HG02981 (cell line): ENCODE measurements around the gene MEAF6.

Source experiments
- ATAC-seq: cut with Tn5 transposase; IDR thresholded peaks from one replicate; pipeline ENCODE4 v1.9.1; 2021; ENCODE audit warnings: mild to moderate bottlenecking, moderate library complexity; ENCODE audit not compliant: unreplicated experiment

MEAF6 gene

DNA sequence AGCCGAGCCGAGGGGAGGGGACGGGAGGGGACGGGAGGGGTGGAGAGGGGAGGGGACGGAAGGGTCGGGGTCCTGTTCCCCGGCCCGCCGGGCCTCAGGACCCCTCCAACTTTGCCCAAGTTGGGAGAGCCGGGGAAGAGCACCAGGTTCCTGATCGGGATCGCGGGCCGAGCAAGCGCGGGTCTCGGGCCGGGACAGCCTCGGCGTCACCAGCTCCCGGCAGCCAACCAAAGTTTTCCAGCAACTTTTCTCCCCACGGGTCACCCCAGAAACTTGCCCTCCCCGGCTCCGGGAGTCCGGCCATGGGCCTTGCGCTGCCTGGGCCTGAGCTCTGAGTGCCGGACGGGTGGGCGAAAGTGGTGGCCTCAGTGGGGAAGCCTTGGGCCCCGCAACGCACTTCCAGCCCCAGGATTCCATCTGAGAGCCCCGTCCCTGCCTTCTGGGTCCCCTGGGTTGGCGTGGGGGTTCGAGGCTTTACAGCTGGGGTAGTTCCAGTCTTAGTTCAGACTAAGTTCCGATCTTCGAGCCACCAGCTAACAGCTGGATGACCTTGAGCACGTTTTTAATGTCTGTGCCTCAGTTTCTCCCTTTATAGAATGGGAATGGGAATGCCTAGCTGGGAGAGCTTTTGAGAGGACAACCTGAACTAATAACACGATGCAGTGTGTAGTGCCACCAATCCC, 39.7 kb downstream of the MEAF6 start:
- ATAC-seq, result no peak

DNA sequence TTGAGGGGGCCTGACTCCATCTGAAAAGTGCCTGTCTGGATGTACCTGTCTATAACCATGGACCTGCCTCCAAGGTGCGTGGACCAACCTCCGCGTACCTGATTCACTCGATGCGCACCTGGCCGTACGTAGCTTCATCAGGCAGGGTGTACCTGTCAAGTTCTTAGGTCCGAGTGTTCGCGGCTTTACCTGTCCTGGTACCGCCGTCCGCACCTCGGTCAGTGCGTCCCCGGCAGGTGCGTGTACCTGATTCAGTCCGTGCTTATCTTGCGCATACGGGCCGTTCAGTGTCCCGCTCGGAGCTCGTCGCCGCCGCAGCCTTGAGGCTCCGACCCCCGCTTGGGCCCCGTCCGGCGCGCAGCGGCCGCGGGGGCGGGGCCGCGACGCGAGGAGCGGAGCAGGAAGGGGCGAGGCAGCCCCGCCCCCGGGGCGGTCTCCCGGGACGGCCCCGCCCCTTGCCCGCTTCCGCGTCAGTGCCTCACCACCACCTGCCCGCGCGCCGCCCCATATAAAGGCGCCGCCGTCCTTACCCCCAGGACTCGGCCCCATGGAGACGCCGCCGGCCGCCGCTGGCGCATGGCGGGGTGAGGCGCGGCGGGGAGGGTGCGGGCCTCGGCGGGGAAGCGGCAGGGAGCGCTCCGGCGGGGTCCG, 40.4 kb downstream of the MEAF6 start, which contains the start of gene ZC3H12A:
ZC3H12A (plus strand) TSS at position 535 of the 651 bp plus-strand sequence. CDS start 917 bp downstream, outside the sequence.
- ATAC-seq, result peak; percentile 49

DNA sequence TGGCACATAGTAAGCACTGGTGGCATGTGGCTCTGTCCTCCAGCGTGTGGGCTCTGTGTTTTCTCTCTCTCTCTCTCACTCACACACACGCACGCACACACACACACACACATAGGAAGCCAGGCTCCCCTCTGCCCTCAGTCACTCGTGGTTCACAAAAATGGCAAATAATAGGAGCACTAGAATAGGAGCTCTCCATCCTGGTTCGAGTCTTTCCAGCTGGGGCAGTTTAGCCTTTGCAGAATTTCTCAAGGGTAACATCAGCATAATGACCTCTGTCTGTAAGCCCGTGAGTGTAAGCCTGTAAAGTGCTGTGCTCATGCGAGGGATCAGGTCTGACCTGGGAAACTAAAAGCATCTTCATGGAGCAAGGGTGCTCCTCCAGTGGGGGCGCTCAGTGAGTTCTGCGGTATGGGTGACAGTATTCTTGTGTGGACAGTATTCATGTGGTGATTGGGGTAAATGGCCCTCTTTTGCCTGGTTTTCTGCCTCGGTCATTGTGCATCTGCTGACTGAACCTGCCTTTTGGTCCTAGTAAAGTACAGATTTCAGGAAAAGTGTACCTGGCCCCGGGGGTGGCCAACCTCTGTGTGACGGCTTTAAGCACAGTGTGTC, 41.0 kb downstream of the MEAF6 start:
- ATAC-seq, result no peak

DNA sequence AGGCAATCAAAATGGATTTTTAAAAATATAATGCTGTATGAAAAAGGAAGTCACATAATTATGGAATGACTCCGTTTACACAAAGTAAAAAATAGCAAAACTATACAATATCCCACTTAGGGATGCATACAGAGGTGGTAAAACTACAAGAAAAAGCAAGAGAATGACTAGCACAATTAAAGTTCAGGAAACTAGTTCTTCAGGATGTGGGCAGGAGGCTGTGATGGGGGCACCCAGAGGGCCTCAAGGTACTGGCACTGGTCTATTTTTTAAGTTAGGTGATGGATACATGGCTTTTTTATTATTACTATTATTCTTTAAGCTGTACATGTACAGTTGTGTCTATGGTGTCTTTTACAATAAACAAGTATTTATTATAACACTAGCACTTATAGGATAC, 41.6 kb downstream of the MEAF6 start:
- ATAC-seq, result no peak

DNA sequence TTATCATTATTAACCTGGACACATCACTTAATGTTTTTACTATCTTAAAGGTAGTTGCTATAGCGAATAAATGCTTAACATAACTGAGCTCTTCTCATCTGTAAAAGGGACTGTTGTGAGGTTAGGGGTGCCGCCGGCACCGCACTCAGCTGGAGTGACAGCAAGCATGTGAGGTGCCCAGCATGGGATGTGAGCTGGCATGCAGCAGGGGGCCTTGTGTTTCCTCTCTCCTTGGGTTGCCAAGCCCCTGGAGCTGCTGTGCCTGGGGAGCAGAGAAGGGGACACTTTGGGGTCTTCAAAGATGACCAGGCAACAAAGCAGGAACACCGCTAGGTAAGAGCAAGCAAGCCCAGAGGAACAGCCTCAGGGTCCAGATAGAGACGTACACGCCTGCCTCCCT, 42.3 kb downstream of the MEAF6 start:
- no peak for ATAC-seq

DNA sequence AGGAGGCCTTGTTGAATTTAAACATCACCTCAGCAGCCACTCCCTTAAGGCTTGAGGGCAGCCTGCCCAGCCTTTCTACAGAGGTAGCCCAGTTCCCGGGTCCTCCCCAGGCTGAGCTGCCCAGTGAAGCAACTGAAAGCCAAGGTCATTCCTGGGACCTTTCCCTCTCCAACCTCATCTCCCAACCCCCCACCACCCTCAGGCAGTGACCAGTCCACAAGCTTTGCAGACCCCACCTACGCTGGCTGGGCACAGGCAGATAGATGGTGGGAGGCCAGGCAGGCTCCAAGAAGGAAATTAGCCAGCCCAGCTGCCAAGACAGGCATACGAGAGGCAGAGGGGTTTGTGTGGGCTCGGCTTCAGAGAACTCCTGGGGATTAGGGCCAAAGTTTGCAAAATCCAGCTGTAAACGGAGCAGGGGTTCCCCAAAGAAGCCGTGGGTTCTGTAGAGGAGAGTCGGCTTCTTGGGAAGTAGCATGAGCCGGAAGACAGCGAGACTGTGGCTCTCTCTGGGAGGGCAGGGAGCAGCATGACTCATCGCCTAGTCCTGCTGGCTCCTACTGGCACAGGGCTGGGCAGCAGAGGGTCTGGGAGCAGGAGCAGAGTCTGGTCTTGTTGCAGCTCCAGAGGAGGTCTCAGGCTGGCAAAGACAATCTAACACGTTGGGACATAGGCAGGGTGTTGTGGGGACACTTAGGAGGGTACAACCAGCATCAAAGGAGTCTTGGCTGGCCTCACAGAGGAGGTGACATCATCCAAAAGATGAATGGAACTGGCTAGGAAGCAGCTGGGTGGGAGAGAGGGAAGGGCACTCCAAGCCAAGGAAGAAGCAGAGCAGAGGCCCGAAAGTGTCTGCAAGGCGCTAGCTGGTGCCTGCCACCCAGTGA, 43.0 kb downstream of the MEAF6 start:
- no peak for ATAC-seq

DNA sequence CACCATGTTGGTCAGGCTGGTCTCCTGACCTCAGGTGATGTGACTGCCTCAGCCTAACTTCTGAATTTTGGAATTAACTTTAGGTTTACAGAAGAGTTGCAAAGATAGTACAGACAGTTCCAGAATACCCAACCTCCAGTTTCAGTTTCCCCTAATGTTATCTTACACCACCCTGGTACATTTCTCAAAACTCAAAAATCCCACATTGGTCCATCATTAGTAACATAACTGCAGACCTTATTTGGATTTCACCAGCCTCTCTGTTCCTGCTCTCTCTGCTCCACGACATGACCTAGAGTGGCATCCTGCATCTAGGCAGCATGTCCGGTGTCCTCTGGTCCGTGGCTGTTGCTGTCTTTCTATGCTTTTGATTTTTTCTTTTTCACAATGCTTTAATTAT, 45.2 kb downstream of the MEAF6 start:
- no peak for ATAC-seq

DNA sequence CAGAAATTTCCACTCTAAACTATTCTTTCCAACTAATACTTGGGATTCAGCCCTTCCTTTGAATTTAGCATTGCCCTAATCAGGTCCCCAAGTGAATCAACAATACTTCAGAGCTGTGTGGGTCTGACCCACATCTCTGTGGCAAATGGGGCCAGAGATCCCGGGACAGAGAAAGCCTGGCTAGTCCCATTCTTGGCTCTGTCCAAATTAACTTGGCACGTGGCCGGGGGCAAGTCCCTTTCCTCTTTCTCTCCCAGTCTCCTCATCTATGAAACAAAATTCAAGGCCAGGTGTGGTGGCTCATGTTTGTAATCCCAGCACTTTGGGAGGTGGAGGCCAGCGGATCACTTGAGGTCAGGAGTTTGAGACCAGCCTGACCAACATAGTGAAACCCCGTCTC, 46.5 kb downstream of the MEAF6 start:
- no peak for ATAC-seq

DNA sequence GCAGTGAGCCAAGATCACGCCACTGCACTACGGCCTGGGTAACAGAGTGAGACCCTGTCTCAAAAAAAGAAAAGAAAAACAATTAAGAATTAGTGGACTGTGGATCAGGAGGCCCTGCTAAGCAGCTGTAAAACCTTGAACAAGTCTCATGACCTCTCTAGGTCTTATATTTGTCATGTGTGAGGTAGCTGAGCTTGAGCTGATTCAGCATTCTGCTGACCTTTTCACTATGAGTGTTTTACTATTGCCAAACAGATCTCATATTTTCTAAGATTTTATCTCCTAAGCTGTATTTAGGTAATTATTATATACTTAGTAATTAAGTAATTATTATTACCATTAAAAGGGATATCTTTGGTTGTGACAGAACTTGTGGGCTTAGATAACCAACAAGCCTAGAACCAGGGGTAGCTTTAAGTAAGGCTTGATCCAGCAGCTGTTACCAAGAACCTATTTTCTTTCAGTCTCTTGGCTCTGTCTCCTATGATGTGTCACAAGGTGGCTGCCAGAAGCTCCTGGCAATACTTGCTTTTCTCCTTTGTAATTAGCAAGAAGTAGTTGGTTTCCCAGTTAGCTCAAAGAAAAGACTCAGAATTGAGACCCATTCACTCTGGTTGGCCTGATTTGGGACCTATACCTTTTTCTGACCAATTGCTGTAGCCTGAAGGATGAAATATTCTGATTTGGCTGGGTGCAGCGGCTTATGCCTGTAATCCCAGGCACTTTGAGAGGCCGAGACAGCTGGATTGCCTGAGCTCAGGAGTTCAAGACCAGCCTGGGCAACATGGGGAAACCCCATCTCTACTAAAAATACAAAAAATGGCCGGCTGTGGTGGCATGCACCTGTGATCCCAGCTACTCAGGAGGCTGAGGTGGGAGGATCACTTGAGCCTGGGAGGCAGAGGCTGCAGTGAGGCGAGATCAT, 48.7 kb downstream of the MEAF6 start:
- ATAC-seq, result no peak

DNA sequence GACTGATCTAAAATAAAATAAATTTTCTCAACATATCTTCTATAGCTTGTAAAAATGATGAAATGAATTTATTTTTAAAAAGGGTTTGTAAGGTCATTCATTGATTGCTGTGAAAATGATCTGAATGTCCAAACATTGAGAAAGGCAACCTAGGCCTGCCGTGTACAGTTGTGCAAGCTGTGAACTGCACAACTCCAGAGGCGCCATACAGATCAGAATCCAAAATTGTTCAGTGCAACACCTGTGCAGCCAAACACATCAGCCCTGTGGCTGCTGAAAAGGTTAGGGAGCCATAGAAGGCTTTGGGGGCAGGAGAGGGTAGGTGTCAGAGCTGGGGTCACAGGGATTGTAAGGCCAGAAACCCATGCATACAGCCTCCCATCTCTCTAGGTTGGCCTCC, 50.1 kb downstream of the MEAF6 start:
- ATAC-seq, result no peak

DNA sequence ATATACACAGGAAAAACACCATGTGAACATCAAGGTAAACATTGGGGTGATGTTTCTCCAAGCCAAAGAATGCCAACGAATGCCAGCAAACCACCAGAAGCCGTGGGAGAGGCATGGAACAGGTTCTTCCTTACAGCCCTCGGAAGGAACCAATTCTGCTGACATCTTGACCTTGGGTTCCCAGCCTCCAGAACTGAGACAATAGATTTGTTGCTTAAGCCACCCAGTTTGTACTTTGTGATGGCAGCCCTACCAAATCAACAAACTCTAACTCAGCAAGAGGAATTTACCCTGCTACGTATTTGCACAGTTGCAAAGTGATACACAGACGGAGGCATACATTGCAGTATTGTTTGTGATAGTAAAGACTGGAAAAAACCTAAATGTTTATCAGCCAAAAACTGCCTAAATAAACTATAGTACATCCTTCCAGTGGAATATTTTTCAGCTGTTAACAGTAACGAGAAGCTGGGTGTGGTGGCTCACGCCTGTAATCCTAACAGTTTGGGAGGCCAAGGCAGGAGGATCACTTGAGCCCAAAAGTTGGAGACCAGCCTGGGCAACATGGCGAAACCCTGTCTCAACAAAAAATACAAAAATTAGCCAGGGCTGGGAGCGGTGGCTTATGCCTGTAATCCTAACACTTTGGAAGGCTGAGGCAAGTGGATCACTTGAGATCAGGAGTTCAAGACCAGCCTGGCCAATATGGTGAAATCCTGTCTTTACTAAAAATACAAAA, 52.7 kb downstream of the MEAF6 start:
- ATAC-seq, result no peak

DNA sequence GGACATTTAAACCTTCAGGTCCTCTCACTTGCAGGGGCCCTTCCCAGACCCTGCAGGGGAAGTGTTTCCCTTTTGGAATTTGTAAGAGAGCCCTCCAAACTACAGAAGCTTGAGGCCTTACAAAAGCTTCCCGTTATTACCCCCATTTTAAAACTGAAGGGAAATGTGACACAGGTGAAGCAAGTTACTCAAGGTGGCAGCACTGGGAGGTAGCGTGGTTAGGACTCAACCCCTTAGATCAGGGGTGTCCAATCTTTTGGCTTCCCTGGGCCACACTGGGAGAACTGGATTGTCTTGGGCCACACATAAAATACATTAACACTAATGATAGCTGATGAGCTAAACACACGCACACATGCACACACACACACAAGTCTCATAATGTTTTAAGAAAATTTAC, 56.0 kb downstream of the MEAF6 start:
- ATAC-seq, result no peak

DNA sequence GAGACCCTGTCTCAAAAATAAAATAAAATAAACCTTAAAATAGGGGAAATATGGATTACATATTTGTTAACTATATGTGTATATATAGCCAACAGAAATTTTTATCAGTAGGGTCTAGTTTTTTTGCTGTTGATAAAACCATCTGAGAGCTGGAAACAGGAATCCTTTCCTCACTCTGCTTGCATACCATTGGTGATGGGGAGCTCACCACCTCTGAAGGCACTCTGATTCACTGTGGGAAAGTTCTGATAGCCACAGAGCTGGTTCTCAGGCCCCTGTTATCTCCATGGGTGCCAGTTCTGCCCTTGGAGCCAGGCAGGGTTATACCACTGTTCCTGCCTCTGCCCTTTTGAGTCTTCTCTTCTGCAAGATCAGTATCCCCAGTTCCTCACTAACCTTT, 58.0 kb downstream of the MEAF6 start:
- no peak for ATAC-seq

DNA sequence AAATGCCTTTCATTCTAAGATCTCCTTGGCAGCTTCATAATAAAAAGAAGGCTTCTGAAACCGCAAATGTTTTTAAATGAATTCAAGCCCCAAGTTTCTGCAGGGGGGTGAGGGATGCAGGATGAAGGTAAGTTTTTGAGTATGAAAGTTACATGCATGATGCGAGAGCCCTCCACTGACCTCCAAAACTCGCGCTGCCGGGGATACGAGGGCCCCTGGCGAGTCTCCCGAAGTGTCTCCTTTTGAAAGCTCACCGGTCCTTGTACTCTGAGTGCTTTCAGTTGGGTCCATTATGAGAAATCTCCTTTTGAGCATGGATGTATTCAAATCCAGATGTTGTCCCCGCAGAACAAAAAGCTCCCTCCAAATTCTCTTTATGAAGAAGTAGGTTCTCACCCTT, 59.0 kb downstream of the MEAF6 start:
- ATAC-seq, result no peak

DNA sequence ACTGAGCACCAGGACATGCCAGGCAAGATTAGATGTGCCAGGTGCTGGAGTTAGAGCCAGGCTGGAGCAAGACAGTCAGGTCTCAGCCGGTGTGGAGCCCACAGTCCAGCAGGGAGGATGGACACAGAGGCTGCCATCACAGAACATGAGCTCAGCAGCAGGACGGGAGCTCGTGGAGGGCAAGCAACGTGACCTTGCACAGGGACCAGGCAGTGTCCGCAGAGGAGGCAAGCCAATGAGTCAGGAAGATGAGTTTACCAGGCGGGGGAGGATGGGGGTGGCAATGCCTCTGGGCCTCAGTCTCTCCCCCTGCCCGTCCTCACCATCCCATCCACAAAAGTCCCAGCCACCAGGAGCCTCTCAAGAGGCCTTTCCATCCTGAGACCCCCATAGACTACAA, 60.9 kb downstream of the MEAF6 start:
- ATAC-seq, result no peak

DNA sequence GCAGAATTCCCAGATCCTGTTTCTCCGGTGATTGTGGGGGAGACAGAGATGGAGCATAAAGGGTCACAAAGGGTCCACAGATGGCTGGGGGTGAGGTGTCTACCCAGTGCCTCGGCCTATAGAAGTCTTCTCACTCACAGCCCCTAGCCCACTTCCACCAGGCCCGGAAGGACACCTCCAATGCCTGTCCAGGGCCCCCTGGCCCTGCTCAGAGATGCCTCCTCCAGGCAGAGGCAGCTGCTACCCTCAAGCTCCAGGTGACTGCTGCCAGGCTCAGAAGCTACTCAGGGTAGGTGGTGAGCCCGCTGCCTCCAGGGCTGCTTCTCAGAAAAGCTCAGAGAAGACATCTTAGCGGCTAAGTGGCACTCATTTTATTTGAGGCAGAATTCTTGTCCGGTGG, 62.1 kb downstream of the MEAF6 start:
- no peak for ATAC-seq

DNA sequence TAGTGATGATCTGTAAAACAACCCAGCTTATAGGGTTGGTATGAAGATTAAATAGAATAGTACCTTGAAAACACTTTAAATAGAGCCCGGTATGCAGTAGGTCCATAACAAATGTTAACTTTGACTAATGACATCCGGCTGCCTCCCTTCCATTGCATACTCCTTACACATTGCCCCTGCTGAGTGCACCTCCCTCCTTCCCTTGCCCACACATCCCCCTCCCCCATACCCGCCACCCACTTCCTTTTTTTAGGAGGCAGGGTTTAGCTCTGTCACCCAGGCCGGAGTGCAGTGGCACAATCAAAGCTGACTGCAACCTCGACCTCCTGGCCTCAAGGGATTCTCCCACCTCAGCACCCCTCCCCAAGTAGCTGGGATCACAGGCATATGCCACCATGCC, 64.6 kb downstream of the MEAF6 start:
- ATAC-seq, result no peak

DNA sequence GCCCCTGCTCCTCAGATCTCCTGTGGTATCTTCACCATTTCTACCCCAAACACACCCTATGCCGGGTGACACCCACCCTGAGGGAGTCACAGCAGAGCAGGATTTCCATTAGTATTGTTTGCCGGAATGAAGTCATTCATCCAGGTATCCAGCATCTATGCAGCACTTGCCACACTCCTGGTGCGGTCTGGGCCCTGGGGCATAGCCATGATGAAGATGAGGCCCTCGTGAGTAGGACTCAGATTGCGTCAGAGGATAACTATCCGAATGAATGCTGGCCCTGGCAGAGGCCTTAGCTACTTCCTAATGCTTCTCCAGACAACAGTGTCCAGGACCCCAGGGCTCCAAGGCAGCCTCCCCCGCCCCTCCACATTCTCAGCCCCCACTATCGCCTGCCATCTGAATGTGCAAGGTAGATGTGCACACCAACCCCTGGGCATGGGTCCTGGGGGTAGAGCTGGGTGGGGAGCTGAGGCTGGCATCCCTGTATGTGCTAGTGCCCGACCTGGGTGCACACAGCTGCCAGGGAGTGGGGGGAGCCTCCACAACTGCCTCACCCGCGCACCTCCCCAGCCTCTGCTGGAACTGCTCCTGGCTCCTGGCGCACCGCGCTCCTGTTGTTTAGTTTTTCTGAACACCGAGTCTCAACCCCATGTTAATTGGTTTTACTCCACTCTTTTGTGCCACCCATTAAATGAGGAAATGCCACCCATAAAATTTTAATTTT, 65.7 kb downstream of the MEAF6 start:
- no peak for ATAC-seq

DNA sequence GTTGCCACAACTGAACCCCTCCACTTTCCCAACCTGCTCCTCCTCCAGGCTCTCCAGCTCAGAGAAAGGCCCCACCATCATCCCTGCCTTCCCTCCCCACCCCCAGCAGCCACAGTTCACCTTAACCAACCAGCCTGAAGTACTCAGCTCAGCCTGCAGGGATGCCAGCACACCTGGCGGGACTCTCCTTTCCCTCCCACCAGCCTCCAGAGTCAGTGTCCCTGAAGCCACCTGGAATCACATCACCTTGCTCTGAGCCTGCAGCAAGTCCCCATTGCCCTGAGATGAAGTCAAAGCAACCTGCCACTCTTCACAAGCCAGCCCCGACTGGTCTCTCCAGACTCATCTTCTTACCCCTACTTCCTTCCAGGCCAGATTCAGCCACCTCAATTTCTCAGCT, 66.4 kb downstream of the MEAF6 start:
- no peak for ATAC-seq
